Measurements from ENCODE around the gene TSHR. TPM values are rescaled to one million over a fixed set of nuclear protein-coding genes. Genes with fewer than 3 reads are reported as not detected.

The TSHR gene
- total RNA-seq, 1 experiment from 2014 or later = not detected

GRCh38 chr14:81033698-81034240 lies 78.3 kb downstream of the TSHR start:
- Mint-ChIP-seq H3K4me1 (no peaks in the 10 kb centered on the region), H3K27ac (no peak overlapping the region), H3K9me3 (peaks cover 6 to 13% of the 10 kb centered on the region in 2 experiments), H3K4me3 (no peak overlapping the region), H3K27me3 (ENCODE audit: low read depth) (no peaks in the 10 kb centered on the region; the same call in 1 of the 2 replicates), H3K36me3 (ENCODE audit: insufficient read depth in 1 of 3, low read depth in 3 of 3) (peaks cover 0 to 1% (median 0%) of the 10 kb centered on the region in 3 experiments; a peak in 1 of 7 replicates)
- Histone ChIP-seq H4K20me1 (ENCODE audit: control insufficient read depth, insufficient read depth, insufficient read length) (no peaks in the 10 kb centered on the region), H3K14ac (ENCODE audit: insufficient read depth, low read length) (no peak overlapping the region), H3K27ac (ENCODE audit: insufficient read length, low read depth, low read length) (no peak overlapping the region), H3K9me3 (ENCODE audit: control insufficient read depth, low read depth, low read length) (no peaks in the 10 kb centered on the region), H3K4me1 (ENCODE audit: insufficient read depth, low read length) (no peaks in the 10 kb centered on the region), H4K8ac (replicated peaks; ENCODE audit: insufficient read length, low read depth, low read length) (no peak overlapping the region), H3K23ac (ENCODE audit: insufficient read length, low read depth, low read length) (no peak overlapping the region), H4K5ac (ENCODE audit: insufficient read length, low read depth, low read length) (no peak overlapping the region), H3T11ph (ENCODE audit: low read length) (no peak overlapping the region), H2BK12ac (ENCODE audit: insufficient read length, low read depth, low read length) (no peak overlapping the region), H4K91ac (ENCODE audit: insufficient read length, low read depth, low read length) (no peak overlapping the region), H3K79me2 (ENCODE audit: insufficient read depth, low read length) (no peaks in the 10 kb centered on the region), H3K23me2 (ENCODE audit: insufficient read length, low read depth, low read length, poor library complexity, severe bottlenecking) (no peaks in the 10 kb centered on the region), H3K9ac (ENCODE audit: extremely low read depth, insufficient read length, low read length) (no peak overlapping the region), H2BK20ac (ENCODE audit: low read depth, low read length, poor library complexity, severe bottlenecking) (no peak overlapping the region), H2BK120ac (ENCODE audit: low read depth, low read length, poor library complexity, severe bottlenecking) (no peak overlapping the region), H2AFZ (ENCODE audit: low read length) (no peak overlapping the region), H2AK5ac (ENCODE audit: insufficient read length, low read length) (no peak overlapping the region), H3K79me1 (ENCODE audit: insufficient read depth, low read depth, low read length, poor library complexity, severe bottlenecking) (no peaks in the 10 kb centered on the region), H3K27me3 (ENCODE audit: insufficient read depth, low read length) (no peaks in the 10 kb centered on the region), H2BK5ac (ENCODE audit: insufficient read length, low read length) (no peak overlapping the region), H3K56ac (ENCODE audit: insufficient read length, low read depth, low read length) (no peak overlapping the region), H3K18ac (ENCODE audit: insufficient read length, low read depth, low read length) (no peak overlapping the region), H2BK15ac (ENCODE audit: low read depth, low read length) (no peak overlapping the region), H3K4ac (ENCODE audit: low read depth, low read length) (no peak overlapping the region), H3K4me2 (ENCODE audit: insufficient read depth, insufficient read length, low read length) (no peak overlapping the region)
- no peak for TF ChIP-seq CTCF (conservative IDR thresholded peaks at IDR 0.05)
- WGBS (ENCODE audit: extremely low coverage, insufficient read length, low lambda C conversion rate) = no CpG with 5 or more reads among the region's 1 CpG
- no peak for DNase-seq

All from H9 (cell line).